Measurements from ENCODE around the gene CARMIL1. TPM values are rescaled to one million over a fixed set of nuclear protein-coding genes. Genes with fewer than 3 reads are reported as not detected.

The CARMIL1 gene
- total RNA-seq, 3 donors from 2014 or later: 23.6 to 53.0 (median 33.5) TPM

- TF ChIP-seq CTCF (IDR thresholded peaks at IDR 0.05): no peak
- TF ChIP-seq POLR2AphosphoS5 (IDR thresholded peaks at IDR 0.05): no peak
- no peak for TF ChIP-seq POLR2A (IDR thresholded peaks at IDR 0.05)
- no peak for DNase-seq (ENCODE audit: low spot score in 2 of 2)
- no peaks in the 10 kb centered on the region for H3K4me1 ChIP-seq
- H3K27ac ChIP-seq: no peak overlapping the region
- no peaks in the 10 kb centered on the region for H3K27me3 ChIP-seq
- H3K9me3 ChIP-seq: no peaks in the 10 kb centered on the region
- H3K4me3 ChIP-seq: no peak overlapping the region
- intact Hi-C loops (cut with DNase I; ENCODE audit: low total_unique reads): no loop called here
- no peaks in the 10 kb centered on the region for H3K36me3 ChIP-seq
These were observed 63.6 kb downstream of the CARMIL1 start for GRCh38 chr6:25342802-25343201.

- intact Hi-C loops (cut with DNase I; ENCODE audit: low total_unique reads): no loop called here
These were observed 64.8 kb downstream of the CARMIL1 start for GRCh38 chr6:25343984-25344383.

GRCh38 chr6:25344827-25345226, 65.7 kb downstream of the CARMIL1 start:
- intact Hi-C loops (cut with DNase I; ENCODE audit: low total_unique reads): no loop called here
- Histone ChIP-seq H3K27ac (no peak overlapping the region), H3K9me3 (no peaks in the 10 kb centered on the region), H3K36me3 (no peaks in the 10 kb centered on the region), H3K27me3 (no peaks in the 10 kb centered on the region), H3K4me3 (no peak overlapping the region), H3K4me1 (no peaks in the 10 kb centered on the region)
- TF ChIP-seq CTCF (IDR thresholded peaks at IDR 0.05): no peak
- no peak for TF ChIP-seq POLR2A (IDR thresholded peaks at IDR 0.05)
- no peak for TF ChIP-seq POLR2AphosphoS5 (IDR thresholded peaks at IDR 0.05)
- DNase-seq (ENCODE audit: low spot score in 2 of 2): no peak

More at GRCh38 chr6:25343984-25344383, 64.8 kb downstream of the CARMIL1 start:
- TF ChIP-seq POLR2A (IDR thresholded peaks at IDR 0.05): no peak
- TF ChIP-seq CTCF (IDR thresholded peaks at IDR 0.05): no peak
- no peak for TF ChIP-seq POLR2AphosphoS5 (IDR thresholded peaks at IDR 0.05)
- Histone ChIP-seq H3K4me3 (no peak overlapping the region), H3K4me1 (no peaks in the 10 kb centered on the region), H3K9me3 (no peaks in the 10 kb centered on the region), H3K36me3 (no peaks in the 10 kb centered on the region), H3K27me3 (no peaks in the 10 kb centered on the region), H3K27ac (no peak overlapping the region)
- no peak for DNase-seq (ENCODE audit: low spot score in 2 of 2)

GRCh38 chr6:25346064-25346463, 66.9 kb downstream of the CARMIL1 start:
- no peaks in the 10 kb centered on the region for H3K4me1 ChIP-seq
- no peak for DNase-seq (ENCODE audit: low spot score in 2 of 2)
- no peaks in the 10 kb centered on the region for H3K9me3 ChIP-seq
- H3K4me3 ChIP-seq: no peak overlapping the region
- intact Hi-C loops (cut with DNase I; ENCODE audit: low total_unique reads): no loop called here
- no peak for TF ChIP-seq POLR2A (IDR thresholded peaks at IDR 0.05)
- TF ChIP-seq CTCF (IDR thresholded peaks at IDR 0.05): no peak
- no peak for TF ChIP-seq POLR2AphosphoS5 (IDR thresholded peaks at IDR 0.05)
- no peak overlapping the region for H3K27ac ChIP-seq
- H3K36me3 ChIP-seq: no peaks in the 10 kb centered on the region
- H3K27me3 ChIP-seq: no peaks in the 10 kb centered on the region

- H3K27ac ChIP-seq: no peak overlapping the region
- intact Hi-C loops (cut with DNase I; ENCODE audit: low total_unique reads): no loop called here
- no peak for TF ChIP-seq POLR2A (IDR thresholded peaks at IDR 0.05)
- no peak for TF ChIP-seq CTCF (IDR thresholded peaks at IDR 0.05)
These were observed 71.4 kb downstream of the CARMIL1 start for GRCh38 chr6:25350573-25350972.

More at GRCh38 chr6:25350573-25350972, 71.4 kb downstream of the CARMIL1 start:
- Histone ChIP-seq H3K4me3 (no peak overlapping the region), H3K4me1 (no peaks in the 10 kb centered on the region), H3K36me3 (no peaks in the 10 kb centered on the region), H3K27me3 (no peaks in the 10 kb centered on the region), H3K9me3 (no peaks in the 10 kb centered on the region)
- DNase-seq (ENCODE audit: low spot score in 2 of 2): no peak

Measured in breast epithelium (tissue), 4 donors.